ENCODE measurements around the gene GLI3.

Gene GLI3

DNA sequence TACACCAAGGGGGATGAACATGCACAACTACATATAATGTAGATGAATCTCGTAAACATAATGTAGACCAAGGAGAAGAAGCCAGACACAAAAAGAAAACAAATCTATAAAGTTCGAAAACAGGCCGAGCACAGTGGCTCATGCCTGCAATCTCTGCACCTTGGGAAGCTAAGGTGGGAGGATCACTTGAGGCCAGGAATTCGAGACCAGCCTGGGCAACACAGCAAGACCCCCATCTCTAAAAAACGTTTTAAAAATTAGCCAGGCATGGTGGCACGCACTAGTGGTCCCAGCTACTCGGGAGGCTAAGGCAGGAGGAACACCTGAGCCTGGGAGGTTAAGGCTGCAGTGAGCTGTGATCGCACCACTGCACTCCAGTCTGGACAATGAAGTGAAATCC lies 68.5 kb downstream of the GLI3 start:
- DNase-seq, result no peak

DNA sequence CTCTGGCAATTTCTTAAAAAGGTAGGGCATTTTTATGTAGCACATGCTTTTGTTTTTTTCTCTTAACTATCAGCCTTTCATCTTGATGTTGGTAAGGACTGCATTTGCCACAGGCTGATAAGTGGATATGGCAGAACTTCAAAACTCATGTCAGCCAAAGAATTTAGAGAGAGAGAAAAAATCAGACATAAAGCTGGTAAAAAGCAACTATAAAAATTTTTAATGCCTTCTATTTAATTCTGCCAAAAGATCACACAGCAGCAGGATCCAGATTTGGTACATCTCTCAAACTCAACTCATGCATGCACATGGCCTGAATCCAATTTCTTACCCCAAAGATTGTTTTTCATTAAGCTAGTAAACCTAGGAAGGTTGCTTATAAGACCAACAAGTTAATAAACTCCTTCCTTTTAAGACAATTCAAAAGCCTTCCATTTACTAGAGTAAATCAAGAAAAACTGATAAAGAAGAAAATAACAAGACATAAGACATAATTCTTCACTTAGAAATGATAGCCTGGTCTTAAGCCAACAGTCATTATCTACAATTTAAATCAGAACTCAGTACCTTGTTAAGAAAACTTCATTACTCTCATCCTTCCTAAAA lies 69.3 kb downstream of the GLI3 start:
- no peak for DNase-seq

DNA sequence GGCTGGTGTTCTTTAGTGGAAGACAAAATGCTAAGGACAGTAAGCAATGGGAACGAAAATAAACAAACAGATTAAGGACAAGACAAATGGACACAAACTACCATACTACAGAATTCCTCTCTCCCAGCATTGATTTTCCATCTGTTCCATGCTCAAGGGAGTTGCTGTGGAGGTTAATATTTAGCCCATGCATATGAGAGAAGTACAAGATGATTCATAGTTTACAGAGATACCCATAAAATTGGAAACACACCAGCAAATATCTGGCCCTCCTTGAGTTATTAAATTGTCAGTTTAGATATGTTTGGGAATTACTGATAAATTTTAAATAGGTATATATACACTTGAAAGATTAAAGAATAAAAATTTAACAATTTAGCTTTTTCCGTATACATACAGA lies 69.8 kb downstream of the GLI3 start:
- DNase-seq, result no peak

DNA sequence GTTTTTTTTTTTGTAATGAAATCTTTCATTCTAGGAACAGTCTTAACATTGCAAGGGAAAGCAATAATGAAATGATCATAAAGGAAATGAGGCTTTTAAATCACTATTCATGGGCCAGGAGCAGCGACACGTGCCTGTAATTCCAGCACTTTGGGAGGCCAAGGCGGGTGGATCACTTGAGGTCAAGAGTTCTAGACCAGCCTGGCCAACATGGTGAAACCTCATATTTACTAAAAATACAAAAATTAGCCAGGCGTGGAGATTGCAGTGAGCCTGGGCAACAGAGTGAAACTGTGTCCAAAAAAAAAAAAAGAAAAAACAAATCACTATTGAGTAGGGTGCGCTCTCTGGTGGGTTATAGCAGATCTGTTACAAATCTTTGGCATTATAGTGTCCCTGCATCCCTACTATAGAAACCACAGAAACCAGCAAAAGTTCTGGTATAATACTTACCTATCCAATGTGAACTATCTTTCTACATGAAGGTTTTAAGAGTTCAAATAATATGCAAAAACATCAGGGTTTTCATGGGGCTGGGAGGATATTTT lies 72.1 kb downstream of the GLI3 start:
- DNase-seq, result no peak

DNA sequence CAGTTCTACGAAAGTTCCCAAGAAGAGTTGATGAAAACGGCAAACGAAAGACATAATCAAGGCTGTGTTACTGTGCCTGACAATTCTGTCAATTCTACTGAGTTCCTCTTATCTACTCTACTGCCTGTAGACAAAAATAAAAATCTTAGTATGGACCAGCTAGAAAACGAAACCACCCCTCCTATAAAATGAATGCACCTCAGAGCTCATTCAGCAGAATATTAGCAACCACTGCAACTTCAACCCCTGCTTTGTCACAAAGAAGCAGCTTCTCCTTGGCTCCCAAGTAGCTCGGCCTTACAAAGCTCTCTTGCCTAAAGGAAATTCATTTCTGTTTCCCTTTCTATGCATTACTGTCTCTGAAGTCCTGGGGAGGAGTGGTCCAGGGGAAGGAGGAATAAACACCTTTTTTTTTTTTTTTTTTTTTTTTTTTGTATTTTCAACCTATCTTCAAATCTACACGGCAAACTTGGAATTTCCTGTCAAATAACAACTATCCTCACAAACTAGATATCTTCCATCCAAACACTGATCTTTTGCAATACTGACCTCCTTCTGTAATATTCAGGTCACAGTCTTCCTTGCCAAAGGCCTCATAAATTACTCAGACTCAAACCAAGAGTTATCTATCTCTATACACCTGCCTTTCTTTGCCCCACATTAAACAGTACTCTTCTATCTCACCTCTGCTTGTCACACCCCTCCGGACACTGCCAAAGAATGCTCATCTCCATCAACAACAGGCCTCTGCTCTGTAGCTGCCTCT lies 74.3 kb downstream of the GLI3 start:
- no peak for DNase-seq

DNA sequence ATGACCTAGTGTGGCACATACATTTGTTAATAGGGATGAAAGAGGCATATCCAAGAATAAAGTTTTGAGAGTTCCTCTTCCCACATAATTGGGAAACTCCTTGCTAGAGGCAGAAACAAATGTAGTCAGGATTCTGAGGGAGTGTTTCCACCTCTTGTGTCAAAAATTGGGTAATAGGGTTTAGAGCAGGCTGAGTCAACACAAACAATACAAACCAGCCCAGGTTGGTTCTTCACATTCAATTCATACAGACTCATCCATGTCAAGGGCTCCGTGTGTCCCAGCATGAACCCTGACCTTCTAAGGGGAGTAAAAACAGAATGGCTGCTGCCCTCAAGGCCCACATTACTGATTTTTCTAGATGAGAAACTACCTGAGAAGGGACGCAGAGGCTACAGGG lies 75.3 kb downstream of the GLI3 start:
- DNase-seq, result no peak

DNA sequence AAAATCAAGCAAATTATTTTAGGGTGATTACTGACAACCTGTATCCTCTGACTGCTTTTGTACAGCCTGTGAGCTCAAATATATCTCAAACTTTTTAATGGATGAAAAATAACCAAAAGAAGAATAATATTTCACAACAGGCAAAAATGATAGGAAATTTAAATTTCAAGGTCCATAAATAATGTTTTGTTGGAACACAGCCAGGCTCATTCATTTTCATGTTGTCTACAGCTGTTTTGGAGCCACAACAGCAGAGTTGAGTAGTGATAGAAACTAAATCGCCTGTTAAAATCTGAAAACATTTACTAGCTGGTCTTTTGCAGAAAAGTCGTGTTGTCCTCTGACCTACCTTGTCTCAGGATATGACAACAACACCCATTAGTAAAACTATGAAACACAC lies 75.9 kb downstream of the GLI3 start:
- DNase-seq, result no peak

DNA sequence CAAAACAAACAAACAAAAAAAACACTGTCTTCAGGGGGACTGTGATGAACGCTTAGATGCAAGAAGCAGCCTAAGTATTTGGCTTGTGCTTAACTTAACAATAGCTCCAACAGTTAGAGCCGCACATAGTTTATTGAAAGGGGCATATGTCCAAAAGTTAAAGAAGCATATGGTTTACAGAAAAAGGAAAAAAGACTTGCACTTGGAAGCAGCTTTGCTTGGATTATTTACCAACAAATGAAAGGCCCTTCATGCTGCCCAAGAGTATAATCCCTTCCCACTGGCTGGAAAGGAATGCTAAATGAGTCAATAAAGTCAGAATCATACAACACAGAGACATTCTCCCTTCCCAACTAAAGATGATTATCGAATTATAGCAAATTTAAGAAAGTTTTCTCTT lies 77.9 kb downstream of the GLI3 start:
- DNase-seq, result no peak

DNA sequence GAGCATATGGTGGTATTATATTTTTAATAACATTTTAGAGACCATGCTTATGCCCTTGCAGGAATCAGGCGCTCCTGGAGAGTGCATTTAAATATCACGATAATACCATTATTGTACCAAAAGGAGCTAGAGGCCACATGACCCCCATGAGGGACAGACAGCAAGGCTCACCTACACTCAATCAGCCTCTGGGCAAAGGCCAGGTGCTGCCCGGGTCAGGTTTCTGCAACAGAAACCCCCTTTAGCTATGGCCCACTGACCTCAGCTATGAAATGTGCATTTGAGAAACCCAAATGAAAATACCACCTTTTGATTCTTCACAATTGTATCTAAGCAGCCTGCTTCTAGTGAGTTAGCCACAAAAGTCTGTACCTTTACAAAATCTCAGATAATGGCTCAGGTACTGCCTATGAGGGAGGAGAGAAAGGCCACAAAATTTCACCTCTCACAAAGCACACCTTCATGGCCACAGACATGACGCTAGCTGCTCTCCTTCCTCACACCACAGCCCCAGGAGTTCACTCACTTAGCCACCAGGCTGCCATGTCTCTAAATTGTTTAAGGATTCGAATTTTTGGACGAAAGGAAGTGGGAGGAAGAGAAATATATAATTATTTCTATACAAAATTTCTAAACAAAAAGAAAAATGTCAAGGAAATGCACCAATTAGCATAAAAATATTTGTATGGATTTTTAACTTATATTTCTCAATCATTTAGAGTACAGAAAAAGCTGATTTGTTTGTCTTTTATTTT lies 79.9 kb downstream of the GLI3 start:
- DNase-seq, result no peak

DNA sequence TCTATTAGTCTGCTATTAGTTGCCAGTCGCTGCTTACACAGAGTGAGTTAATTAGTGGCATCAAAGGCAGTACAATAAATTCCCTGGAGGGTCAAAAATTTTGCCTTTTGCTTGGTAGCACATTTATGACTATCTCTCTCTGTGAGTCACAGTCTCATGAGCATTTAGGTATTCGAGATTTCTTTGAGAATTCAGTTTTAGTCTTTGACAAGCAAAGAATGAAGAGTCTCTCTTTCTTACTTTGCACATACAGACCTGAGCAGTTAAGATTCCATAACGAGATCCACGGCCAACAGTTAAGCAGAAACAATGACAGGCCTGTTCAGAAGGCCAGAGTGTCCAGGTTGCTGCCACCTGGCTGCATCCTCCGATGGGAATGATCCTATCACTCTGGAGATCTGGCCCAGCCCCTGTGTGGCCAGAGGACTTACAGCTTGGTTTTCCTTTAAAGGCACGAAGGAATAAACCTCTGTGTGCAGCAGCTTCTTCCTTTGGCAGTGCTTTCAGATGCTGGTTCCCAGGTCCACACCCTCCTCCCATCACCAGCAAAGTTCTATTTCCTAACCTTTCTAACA lies 80.6 kb downstream of the GLI3 start:
- DNase-seq, result no peak

DNA sequence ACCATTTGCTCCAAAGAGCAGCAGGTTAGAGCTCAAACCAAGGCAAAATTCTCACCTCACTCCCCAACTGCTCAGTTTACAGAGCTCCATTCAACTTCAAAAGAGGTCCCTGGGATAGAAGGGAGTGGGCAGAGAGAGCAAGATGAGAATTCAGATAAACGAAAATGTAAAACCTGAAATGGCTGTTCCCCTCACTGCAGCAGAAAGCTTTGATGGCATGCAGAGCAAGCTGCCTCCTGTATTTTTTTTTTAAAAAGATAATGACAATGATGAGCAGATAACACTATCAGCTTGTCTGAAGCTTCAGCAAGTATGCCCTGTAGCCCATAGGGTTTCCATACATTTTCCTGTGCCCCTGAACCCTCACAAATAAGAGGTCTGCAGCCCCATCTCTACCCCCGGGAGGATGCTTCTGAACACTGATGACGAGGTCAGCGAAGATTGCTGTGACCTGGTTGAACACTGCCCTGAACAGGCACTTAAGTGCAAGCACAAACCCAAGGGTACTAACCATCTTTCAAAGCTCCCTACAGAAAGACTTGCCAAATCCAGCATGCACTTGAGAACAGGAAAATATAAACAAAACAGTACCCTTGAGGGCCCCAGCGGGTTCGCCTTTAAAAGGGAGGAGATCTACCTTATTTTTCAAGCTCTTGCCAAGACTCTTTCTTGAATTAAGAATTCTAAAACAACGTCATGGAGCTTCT lies 81.3 kb downstream of the GLI3 start:
- no peak for DNase-seq

DNA sequence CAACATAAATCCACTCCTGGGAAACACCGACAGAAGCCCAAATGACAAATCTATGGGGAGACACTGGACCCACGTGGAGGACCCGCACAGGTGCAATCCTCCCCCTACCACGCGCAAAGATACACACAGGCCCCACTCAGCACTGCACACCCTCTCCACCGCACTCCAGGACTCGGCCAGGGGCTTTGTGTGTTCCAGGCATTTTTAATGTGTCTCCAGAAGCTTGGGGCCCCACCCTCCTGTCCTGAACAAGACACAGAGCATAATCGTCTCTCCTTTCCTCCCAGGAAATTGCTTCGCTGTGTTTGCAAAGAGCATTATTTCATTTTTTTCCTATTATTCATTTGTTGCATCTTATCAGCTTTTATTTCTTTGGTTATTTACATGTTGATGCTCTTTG lies 82.8 kb downstream of the GLI3 start:
- DNase-seq, result no peak

DNA sequence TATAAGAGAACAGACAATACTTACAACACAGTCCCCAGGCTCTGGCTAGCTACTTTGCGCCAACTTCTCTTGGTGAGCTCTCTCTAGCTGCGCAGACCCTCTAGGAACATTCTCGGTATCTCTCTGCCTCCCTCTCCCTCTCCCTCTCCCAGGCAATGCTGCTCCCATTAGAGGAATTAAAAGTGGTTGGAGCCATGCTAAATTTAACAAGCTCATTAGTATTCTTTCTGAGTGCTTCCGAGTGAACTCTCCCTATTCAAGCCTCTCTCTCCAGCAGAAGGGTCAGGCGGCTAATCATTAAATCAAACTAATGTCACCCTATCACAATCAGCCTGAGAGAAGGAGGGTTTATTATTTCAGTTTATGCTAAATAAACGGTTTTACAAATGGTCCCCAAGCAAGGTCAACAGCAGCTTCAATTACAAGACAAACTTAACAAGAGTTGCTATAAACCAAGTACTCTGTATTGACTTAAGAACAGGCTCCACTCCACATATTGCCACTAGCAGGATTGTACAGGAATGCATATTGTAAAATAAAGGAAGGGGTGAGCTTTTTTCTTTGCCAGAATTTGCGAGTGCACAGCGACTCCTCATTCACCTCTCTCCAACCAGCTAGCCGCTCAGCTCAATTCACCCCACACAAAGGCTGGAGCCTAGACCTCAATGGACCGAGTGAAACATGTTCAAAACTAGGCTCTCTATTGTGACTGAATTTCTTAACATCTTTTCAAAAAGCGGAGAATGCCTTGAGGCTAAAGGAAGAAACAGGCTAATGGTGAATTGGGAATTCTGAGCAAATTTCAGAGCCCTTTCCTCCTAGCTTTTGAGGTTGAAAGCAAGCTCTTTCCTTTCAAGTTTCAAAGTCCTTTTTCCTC lies 84.4 kb downstream of the GLI3 start:
- DNase-seq, result no peak

DNA sequence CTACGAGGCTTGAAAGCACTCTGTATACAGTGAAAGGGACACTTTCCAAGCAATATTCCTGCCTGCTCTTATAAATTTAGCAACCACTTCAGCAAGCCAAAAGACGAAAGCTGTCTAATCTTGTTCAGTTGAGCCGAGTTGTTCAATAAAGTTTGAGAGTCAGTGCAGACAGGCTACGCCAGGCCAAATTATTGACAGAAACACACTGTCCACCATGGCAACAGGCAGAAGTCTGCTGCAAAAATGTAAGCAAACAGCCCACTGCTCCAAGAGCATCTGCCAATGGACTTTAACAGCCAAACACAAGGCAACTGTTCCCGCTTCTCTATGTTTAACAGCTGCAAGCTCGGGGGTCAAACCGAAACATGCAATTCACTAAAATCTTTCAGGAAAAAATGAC lies 85.7 kb downstream of the GLI3 start:
- DNase-seq, result no peak

DNA sequence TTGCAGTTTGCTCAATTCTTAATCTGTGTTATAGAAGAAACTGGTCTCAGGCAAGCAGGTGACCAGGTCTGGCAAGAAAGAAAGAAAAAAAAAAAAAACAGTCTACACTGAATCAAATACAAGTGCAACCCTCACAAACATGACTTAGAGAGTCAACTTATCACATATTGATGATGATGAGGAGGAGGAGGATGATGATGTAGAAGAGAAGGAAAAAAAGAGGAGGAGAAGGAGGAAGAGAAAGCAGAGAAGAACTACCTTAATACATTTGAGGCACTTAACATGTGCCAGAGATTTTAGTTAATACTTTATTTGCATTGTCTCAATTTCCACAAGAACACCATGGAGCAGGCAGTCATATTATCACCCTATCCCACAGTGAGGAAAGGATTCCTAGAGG lies 91.5 kb downstream of the GLI3 start:
- no peak for DNase-seq

DNA sequence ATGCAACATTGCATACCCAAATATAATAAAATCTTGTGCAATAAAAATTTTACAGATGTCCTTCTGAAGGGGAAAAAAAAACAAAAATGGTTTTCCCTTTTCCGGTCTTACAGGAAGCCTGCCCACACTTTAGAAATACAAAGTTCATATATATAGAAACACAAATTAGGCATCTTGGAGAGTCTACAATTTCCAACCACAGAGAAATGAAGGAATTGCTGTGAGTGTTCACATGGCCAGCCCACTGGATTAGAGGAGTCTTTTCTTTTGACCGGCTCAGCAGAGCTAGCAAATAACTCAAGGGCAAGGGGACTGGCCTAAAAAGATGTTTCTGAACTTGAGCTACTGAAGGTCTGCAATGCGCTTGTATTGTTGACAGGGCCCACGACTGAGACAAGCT lies 92.4 kb downstream of the GLI3 start:
- DNase-seq, result no peak

DNA sequence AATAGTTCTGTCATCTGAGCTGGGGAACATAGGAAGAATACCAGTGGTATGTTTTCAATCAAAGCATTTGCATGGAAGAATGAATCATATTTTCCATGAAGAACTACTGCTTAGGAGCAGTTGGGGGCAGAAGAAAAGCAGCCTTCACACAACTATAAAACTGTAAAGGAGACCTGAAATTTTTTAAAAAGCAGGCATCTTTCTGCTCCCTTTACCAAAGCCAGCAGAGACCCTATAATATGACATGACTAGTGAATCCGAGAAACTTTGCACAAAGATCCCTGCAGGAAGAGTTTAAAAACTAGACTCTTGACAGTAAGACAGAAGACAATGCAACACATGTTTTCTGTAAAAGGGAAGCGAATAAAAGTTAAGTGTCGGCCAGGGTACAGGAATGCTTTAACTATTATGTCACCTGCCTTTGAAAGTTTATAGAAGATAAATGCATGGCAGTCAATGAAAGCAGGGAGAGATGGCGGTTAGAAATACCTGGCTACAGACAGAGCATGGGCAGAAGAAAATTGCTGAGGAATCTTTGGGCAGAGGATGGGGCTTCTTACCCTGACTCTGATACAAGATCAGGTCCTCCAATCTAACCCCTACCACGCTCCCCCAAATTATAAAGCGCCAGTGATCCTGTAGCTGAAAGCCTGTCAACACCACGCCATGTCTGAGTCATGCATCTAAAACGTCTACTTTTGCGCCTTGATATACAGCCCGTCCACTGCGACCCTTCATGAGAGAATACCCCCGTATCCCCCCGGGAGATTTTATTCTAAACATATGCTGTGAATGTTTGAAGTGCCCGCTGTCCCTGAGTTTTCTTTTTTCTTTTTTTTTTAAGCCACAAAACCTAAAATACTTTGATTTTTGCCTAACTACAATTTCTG lies 93.1 kb downstream of the GLI3 start:
- DNase-seq, result no peak

DNA sequence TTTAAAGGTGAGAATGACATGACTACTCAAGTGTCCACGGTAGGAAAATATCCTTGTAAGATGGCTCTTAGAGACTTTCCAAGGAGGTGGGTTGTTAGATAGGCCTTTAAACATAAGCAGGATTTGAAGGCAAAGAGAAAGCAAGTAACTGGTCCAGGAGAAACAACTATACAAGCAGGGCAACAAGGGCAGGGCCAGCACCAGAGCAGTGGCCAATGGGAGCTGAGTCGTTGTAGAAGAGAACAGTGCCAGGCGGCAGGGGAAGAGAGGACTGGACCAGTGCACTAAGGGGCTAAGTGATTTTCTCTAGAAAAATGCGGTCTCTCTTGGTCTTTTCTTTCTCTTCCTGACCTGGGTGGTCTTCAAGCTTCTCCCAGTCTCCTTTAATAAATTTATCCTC lies 94.9 kb downstream of the GLI3 start:
- no peak for DNase-seq

DNA sequence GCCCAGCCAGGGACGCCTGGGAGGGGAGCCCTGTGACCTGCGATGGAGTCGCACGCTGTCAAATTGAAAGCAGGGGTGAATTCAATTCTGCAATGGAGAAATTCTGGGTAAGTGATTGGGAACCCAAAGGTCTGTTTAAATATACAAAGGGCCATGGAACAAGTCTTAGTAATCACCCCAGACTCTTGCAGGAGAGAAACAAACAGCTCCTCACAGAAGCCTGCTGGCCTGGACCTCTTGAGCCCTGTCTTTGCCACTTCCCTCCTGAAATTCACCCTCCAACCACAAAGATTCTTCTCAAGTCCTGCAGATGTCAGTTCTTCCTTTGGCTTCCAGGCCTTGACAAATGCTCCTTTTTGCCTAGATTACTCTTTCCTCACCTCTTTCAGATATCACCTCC lies 97.3 kb downstream of the GLI3 start:
- DNase-seq, result no peak

DNA sequence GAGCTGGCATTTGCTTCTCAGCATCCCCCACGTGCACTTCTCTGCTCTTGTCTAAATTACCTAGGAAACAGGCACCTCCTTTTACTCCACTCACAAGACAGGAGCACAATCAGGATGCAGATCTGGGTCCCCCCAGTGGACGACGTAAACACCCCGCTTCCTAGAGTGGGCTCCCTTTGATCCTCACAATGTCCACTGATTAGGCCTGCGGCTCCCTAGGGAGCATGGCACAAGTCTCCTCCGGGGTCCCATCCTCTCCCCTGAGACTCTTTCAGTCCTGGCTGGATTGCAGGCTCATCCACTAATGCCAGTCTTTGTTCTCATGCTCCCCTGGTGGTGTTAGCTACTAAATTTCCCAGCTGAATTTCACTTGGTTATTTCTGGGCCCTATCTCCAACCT lies 98.3 kb downstream of the GLI3 start:
- no peak for DNase-seq

DNA sequence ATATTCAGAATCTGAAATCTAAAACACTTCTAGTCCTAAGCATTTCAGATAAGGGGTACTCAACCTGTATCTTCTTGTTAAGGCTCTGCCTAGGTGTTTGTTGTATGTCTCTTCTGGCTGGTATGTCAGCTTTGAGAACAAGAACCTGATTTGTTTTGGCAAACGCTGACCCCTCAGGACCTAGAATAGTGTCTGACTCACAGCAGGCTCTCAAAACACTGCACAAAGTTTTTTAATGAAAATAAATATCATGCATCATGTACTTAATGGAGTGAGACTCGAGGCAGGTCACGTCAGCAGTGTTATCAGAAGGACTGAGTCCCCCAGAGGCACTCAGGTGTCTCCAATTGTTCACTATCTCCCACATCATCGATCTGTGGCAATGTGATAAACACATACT lies 99.1 kb downstream of the GLI3 start:
- no peak for DNase-seq
